Jurkat, Clone E6-1 (cell line): ENCODE results near the gene PTPN4. TPM values are rescaled to one million over a fixed set of nuclear protein-coding genes. Genes with fewer than 3 reads are reported as not detected.

Experiments used
- DNase-seq: peaks from one replicate; pipeline ENCODE4 v3.0.0-alpha.2; 2011; ENCODE audit warnings: low read depth, low spot score
- H3K4me3 ChIP-seq: 2 replicates; pipeline ENCODE4 v1.5.1; 2011; ENCODE audit warnings: mild to moderate bottlenecking, low read length, control low read depth, moderate library complexity
- polyA plus RNA-seq: library from polyadenylated mRNA; unstranded; fragments of >200 nt; gene quantifications from one replicate; pipeline ENCODE4 v1.2.1, GENCODE V29; 2012; ENCODE audit warnings: missing spikeins; ENCODE audit not compliant: insufficient read length, insufficient read depth

PTPN4 gene
- 13.5 TPM for polyA plus RNA-seq

GRCh38 chr2:119759451-119760236 lies at the start of gene PTPN4:
PTPN4 (plus strand) TSS chr2:119759922; CDS start chr2:119809854, 49,932 bp downstream.
- DNase-seq, result peak; percentile 98
- H3K4me3 ChIP-seq, result peak within 1 kb of the TSS; percentile 80

- DNase-seq, result no peak
- no peak overlapping the region for H3K4me3 ChIP-seq
These were observed 49.4 kb upstream of the PTPN4 start for GRCh38 chr2:119710281-119710680.

- DNase-seq, result no peak
- H3K4me3 ChIP-seq, result no peak overlapping the region
These were observed 48.4 kb upstream of the PTPN4 start for GRCh38 chr2:119711352-119711751.

- no peak for DNase-seq
- no peak overlapping the region for H3K4me3 ChIP-seq
These were observed 47.2 kb upstream of the PTPN4 start for GRCh38 chr2:119712571-119712970.

GRCh38 chr2:119713819-119714490 lies 45.8 kb upstream of the PTPN4 start:
- no peak for DNase-seq
- H3K4me3 ChIP-seq, result no peak overlapping the region

- DNase-seq, result no peak
- no peak overlapping the region for H3K4me3 ChIP-seq
These were observed 44.1 kb upstream of the PTPN4 start for GRCh38 chr2:119715409-119716283.

GRCh38 chr2:119716284-119716672 lies 43.4 kb upstream of the PTPN4 start:
- DNase-seq, result no peak
- no peak overlapping the region for H3K4me3 ChIP-seq

GRCh38 chr2:119718501-119719260 lies 41.0 kb upstream of the PTPN4 start:
- no peak for DNase-seq
- H3K4me3 ChIP-seq, result no peak overlapping the region

GRCh38 chr2:119719261-119719627 lies 40.5 kb upstream of the PTPN4 start:
- DNase-seq, result no peak
- no peak overlapping the region for H3K4me3 ChIP-seq

- DNase-seq, result no peak
- H3K4me3 ChIP-seq, result no peak overlapping the region
These were observed 38.7 kb upstream of the PTPN4 start for GRCh38 chr2:119721043-119721442.

GRCh38 chr2:119721462-119721861 lies 38.3 kb upstream of the PTPN4 start:
- no peak for DNase-seq
- no peak overlapping the region for H3K4me3 ChIP-seq

- H3K4me3 ChIP-seq, result no peak overlapping the region
- no peak for DNase-seq
These were observed 37.8 kb upstream of the PTPN4 start for GRCh38 chr2:119721904-119722303.

GRCh38 chr2:119723186-119723585 lies 36.5 kb upstream of the PTPN4 start:
- no peak overlapping the region for H3K4me3 ChIP-seq
- DNase-seq, result no peak

GRCh38 chr2:119723784-119724467 lies 35.8 kb upstream of the PTPN4 start:
- H3K4me3 ChIP-seq, result no peak overlapping the region
- peak; percentile 34 for DNase-seq

GRCh38 chr2:119724656-119725485 lies 34.9 kb upstream of the PTPN4 start:
- no peak overlapping the region for H3K4me3 ChIP-seq
- DNase-seq, result no peak

- no peak overlapping the region for H3K4me3 ChIP-seq
These were observed 32.2 kb upstream of the PTPN4 start for GRCh38 chr2:119727493-119727892.

GRCh38 chr2:119728421-119728820 lies 31.3 kb upstream of the PTPN4 start:
- H3K4me3 ChIP-seq, result no peak overlapping the region
- no peak for DNase-seq

More at GRCh38 chr2:119727493-119727892, 32.2 kb upstream of the PTPN4 start:
- no peak for DNase-seq
